ENCODE data around the gene INPP1.
"Not testable (repeated sequence)": the region's sequence is repeated elsewhere in the genome, so short reads cannot be mapped to it uniquely, and the experiment has no call there.

Gene INPP1

DNA sequence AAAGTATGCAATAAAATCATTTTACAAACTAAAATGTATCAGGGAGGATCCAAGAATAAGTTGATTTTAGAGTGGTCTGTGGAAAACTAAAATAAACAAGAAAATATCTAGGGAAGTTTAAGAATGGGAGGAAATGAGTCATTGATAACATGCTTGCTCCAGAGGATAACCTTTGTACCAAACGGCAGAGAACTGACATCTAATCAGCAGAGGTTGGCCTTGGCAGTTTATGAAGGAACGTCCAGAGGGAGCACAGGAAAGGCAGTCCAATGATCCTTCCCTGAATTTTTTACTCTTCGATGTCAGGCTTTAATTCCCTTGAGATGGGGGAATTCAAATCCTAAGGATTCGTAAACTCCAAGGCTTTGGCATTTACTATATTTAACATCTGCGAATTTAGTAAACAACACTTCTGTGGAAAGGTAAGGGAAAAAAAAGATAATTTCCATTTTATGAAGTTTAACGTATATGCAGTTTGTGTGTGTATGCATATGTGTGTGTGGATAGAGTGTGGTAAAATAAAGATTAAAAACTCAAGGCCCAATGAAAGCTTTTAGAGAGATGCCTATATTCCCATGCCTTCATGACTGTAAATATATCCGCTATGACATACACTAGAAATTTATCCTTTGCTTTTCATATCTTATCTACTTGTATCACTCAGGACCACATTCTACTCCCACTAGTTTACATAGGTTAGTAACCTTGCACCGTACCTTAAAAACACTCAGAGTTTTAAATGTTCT, 8.7 kb upstream of the INPP1 start:
- DNase-seq (ENCODE audit: low spot score), result no peak

DNA sequence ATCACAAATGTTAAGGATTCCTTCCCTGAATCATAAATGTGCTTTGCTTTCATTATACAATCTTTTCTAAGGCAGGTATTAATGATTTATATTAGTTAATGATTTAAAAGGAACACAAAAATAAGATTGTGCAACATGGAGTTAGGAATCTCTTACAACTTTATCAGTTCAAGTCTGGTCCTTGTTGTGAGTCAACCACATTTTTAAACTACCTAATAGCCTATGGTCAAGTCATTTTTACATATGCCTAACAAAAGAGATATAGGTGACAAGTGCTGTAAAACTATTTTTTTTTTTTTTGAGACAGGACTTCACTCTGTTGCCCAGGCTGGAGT, 8.2 kb upstream of the INPP1 start:
- no peak for DNase-seq (ENCODE audit: low spot score)

DNA sequence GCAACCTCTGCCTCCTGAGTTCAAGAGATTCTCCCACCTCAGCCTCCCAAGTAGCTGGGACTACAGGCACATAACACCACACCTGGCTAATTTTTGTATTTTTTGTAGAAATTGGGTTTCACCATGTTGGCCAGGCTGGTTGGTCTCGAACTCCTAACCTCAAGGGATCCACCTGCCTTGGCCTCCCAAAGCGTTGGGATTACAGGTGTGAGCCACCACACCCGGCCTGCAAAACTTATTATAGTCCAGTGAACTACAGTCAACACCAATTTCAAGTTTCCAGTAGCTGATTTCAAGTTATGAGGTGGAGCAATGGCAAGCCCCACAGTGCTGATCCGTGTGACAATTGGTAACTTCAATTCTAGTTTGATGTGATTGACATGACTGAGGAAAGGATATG, 7.8 kb upstream of the INPP1 start:
- DNase-seq (ENCODE audit: low spot score), result not testable (repeated sequence)

DNA sequence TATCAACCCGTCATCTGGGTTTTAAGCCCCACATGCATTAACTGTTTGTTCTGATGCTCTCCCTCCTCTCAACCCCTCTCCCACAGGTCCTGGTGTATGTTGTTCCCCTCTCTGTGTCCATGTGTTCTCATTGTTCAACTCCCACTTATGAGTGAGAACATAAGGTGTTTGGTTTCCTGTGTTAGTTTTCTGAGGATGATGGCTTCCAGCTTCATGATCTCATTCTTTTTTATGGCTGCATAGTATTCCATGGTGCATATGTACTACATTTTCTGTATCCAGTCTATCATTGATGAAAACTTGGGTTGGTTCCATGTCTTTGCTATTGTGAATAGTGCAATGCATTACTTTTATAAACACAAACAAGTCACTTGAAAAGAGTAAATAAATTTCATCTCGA, 7.0 kb upstream of the INPP1 start:
- DNase-seq (ENCODE audit: low spot score), result no peak

DNA sequence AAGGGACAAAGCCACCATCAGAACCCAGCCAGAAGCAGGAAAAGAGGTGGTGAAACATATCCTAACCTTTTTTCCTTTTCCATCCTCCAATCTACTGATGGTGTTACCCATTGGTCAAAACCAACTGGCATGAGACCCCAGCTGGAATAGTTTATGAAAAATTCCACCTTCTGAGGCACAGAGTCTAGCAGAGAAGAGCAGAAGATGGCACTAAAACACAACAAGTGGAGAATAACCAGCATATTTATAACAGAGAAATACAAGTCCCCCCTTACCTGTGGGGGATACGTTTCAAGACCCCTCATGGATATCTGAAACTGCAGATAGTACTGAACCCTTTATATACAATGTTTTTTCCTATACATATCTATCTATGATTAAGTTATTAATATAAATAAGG, 4.9 kb upstream of the INPP1 start:
- no peak for DNase-seq (ENCODE audit: low spot score)

DNA sequence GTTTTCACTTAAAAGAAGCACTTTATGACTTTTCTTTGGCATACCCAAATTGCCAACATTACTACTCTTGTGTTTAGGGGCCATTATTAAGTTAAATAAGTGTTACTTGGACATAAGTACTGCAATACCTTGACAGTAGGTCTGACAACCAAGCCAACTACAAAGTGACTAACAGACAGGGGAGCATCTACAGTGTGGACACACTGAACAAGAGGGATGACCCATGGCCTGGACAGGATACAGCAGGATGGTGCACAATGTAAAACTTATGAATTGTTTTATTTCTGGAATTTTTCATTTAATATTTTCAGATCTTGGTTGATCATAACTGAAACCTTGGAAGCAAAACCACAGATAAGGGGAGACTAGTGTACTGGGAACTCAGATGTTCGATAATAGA, 4.0 kb upstream of the INPP1 start:
- no peak for DNase-seq (ENCODE audit: low spot score)

DNA sequence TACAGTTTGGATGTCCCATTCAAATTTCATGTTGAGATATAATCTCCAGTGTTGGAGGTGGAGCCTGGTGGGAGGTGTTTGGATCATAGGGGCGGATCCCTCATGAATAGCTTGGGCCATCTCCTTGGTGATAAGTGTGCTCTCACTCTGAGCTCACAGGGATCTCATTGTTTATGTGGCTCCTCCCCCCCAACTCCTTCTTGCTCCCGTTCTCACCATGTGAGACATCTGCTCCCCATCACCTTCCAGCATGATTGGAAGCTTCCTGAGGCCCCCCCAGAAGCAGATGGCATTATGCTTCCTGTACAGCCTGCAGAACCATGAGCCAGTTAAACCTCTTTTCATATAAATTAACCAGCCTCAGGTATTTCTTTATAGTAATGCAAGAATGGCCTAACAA, 3.0 kb upstream of the INPP1 start:
- no peak for DNase-seq (ENCODE audit: low spot score)

DNA sequence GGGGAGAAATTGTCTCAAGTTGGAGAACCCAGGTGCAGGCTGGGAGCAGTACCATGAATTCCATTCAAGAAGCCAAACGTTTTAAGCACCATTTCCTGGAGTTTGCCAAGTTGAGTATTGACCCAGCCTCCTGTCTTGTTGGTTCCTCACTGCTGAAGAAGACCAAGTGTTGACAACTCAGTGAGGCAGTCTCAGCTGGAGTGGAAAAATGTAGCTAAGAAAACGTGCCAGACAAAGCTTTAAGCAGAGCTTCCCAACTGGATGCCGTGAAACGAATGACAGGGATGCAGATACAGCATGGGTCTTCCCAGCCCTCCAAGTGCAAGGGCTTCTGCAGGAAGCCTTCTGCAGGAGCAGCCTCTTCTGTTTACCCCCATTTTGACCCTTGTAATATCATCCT, 778 bp upstream of the INPP1 start:
- DNase-seq (ENCODE audit: low spot score), result no peak

DNA sequence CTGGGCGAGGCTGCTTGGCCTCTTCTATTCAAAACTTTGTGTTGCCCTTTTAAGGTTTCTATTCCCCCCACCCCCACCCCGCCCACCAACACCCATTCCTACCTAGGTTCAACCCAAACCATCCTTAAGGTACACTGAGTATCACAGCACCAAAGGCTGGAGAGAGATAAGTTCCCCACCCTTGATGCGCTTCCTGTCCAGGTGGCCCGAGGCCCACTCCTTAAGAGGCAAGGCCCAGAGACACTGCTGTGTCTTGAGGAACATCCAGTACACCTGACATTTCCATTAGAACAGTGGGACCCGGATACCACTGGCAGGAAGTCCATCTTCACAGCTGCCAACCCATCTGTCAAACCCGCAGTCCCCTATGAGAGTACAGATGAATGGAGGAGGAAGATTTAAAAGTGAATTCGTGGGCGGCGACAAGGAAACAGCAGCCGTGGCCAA, 277 bp upstream of the INPP1 start:
- DNase-seq (ENCODE audit: low spot score), result no peak

DNA sequence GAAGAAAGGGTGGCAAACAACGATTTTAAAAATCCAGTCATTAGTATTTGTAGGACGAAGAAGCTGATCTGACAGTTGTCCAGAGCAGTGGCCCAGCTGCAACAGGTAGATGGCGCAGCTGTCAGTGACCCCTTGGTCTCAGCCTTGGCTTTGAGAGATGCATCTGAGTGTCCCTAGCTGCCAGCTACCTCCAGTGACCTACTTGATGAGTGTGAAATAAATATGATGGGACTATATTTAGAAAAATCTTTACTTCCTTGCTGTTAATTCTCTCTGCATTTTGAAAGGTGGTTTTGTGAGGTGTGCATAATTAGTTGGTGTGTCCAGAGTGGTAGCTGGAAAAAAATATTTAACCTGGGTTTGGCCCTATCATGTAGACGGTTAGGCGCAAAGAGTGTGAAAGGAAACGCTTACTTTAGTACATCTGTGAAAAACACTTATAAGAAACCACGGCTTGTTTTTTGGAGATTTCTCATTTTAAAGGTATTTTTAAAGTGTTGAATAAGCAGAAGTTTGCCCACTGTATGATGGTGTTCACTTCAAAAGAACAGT, 963 bp downstream of the INPP1 start:
- no peak for DNase-seq (ENCODE audit: low spot score)

DNA sequence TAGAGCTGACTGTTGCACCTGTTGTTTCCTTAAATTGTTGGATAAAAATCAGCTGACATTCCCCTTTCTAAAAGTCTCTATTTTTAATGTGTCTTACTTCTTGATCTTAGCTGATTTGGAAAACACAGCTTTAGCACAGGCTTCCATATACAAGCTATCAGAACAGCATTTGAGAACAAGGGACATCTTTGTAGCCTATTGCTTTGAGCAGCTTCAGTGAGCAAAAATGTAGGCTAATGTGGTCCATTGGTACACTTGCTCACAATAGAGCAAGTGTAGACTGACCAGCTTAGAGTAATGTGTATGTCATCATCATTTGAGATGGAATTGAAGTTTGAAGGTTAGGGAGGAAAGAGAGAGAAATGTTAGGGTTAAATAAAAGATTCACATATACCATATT, 7.0 kb downstream of the INPP1 start:
- no peak for DNase-seq (ENCODE audit: low spot score)

DNA sequence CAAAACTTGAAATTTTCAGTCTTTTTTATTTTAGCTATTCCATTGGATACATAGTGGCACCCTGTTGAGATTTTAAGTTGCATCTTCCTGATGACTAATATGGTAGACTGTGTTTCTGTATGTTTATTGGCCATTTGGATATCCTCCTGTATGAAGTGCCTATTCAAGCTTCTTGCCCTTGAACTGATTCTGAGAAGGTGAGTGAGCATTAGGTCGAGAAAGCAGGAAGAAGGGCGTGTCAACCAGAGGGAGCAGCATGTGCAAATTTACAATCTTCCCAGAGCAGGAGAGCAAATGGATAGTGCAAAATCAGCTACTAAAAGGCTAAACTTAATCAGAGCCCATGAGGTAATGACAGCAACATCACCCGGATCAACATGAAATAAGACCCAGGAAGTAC, 8.6 kb downstream of the INPP1 start:
- no peak for DNase-seq (ENCODE audit: low spot score)

DNA sequence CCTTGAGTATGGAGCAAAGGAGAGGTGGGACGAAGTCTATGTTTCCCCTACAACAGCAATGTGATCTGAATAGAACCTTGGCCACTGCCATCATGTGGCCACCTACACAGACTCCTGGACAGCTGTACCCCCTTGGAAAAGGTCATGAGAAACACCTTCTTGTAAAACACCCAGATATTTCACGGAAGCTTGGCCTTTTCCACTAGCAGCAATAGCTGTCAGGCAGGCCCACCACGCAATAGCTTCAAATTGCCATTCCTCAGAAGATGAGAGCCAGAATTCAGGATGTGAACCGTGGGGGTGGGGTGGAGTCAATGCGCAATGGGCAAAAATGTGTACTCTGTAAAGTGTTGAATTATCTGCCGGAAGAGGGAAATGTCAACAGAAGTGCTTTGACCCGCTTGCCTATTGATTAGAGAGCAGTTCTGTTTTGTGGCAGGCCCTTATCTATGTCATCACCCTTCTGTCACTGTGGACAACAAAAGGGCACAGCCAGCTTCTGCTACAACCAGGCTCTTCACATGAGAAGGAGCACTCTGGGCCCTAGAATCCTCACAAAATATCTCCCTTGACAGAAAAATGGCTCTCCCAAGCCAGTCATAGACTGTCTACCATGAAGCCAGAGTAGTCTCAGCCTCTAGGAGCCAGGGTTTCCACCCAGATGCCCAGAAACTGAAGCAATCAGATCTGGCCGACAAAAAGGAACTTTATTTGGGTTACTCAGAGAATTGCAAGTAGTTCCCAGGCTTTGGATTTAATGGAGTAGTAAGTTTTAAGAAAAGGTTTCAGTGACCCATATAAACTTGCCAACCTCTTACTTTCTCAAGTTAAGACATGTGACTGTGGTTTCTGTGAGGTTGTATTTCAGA, 9.5 kb downstream of the INPP1 start:
- no peak for DNase-seq (ENCODE audit: low spot score)

DNA sequence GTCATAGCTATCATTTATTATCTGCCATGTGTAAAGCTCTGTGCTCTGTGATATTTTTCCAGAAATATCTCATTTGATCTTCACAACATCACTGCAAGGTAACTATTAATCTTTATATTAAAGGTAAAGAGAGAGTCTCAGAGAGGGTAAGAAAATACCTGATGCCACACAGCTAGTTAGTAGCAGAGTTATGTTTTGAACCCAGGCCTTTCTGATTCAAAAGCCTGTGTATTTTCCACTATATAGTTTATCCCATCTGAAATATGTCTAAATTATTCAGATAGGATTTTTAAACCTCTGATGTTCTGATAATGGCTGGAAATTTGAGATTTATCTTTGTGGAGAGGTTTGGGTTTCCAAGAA, 10.1 kb downstream of the INPP1 start:
- no peak for DNase-seq (ENCODE audit: low spot score)

DNA sequence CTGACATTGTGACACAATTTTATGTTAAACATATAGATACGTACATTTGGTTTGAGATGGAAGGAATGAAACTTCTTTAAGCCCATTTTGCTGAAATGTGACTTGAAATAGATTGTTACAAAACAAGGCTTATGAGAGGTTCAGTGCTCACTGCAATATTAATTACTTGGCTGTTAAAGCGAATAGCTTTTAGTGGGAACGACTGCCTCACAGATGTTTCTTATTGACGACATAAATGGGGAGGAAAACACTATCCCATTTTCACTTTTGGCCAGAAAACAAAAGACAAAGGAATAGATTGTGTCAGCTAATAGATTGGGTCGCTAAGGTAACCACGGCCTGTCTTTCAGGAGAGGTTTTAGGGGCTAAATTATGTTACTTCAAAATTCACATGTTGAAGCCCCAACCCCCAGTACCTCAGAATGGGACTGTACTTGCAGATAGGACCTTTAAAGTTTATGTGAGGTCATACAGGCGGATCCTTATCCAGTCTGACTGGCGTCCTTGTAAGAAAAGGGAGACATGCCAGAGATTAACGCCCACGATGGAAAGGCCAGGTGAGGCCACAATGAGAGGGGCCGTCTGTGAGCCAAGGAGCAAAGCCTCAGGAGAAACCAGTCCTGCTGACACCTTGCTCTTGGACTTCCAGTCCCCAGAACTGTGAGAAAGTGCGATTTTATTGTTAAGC, 10.8 kb downstream of the INPP1 start:
- DNase-seq (ENCODE audit: low spot score), result no peak

DNA sequence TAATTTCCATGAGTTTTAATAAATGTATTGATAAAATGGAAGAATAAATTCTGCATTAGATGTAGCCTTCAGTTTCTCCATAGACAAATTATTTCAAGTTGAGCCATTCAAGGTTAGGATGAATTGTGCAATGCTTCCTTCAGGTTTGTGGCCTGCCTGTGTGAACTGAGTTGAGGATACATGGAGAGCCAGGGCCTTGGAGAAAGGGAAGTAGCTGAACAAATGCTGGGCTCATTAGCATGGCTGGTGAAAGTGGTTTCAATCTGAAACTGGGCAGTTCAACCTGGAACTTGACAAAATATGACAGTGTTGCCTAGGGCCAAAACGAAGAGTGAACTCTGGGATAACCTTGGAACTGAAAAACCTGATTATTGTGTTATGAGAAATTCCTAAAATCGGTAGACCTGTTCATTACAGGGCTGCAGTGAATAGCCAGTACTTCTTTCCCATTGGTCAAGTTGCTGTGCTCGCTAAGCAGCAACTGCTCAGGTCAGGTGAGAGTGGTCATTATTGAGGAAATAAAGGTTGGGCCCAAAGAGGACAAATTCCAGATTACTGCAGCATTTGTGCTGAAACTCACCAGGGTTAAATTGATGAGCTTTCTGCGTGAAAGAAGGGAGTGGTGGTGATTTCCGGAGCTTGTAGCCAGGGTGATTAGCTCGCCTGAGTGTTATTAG, 12.7 kb downstream of the INPP1 start:
- no peak for DNase-seq (ENCODE audit: low spot score)

DNA sequence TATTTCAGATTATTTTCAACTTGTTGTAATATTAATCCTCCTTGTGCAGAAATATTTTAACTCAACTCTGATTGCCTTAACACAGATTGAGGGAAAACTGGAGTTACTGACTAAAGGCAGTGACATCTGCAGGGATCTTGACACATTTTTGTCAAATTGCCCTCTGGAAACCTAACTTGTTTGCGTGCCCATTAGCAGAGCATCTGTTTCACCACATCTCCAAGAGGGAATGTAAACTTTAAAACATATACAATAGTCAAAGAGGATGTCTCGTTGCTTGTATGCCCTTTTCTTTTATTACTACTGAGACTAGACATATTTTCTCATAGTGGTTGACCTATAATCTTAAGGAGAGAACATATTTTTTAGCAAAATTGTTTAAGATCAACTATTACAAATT, 14.2 kb downstream of the INPP1 start:
- DNase-seq (ENCODE audit: low spot score), result no peak

DNA sequence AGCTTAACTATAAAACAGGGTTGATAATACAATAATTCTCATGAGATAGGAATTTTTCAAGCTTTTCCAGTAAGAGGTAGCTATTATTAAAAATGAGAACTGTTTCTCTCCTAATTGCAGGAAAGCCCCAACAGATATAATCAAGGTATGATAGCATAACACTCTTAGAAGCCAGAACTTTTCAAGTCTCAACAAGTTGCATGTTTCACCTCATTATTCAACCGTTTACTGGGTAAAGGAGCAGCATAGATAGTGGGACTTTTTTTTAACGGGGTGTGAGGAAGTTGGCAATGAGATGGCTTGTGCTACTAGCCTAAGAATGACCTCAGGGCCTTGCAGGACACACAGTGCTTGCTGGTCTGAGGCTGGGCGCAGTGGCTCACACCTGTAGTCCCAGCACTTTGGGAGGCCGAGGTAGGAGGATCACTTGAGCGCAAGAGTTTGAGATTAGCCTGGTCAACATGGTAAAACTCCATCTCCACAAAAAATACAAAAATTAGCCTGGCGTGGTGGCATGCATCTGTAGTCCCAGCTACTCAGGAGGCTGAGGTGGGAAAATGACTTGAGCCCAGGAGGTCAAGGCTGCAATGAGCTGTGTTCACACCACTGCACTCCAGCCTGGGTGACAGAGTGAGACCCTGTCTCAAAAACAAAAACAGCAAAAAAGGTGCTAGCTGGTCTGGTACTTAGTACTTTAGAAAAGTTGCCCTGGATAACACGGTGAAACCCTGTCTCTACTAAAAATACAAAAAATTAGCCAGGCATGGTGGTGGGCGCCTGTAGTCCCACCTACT, 15.5 kb downstream of the INPP1 start:
- DNase-seq (ENCODE audit: low spot score), result not testable (repeated sequence)

DNA sequence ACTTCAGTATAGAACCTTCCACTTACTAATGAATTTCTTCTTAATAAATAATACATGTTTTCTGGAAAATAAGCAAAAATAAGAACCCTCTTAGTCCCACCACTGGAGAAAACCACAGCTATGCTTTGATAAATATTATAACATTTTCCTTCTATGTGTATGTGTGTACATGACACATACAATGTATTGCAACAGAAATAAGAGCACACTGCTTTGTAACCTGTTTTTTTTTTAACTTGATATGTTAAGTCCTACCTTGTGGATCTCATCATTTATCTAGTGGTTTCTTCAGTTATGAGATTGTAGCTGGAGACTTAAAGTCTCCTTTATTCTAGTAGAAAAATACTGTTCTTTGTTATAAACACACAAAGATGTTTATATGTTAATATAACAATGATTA, 17.2 kb downstream of the INPP1 start:
- no peak for DNase-seq (ENCODE audit: low spot score)

DNA sequence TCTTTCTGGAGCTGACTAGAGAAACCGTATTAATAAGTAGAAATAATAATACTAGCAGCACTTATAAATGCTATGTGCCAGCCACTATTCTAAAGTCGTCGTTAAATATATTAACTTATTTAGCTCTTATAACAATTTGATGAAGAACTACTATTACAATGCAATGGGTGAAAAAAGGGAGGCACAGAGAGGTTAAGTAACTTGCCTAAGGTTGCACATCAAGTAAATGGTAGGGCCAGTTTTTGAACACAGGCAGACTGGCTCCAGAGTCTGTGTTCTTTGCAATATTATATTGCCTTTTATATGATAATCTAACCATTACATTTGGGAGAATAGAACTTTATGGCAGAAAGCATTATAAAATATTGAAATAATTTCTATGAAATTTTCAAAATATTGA, 17.6 kb downstream of the INPP1 start:
- DNase-seq (ENCODE audit: low spot score), result no peak

DNA sequence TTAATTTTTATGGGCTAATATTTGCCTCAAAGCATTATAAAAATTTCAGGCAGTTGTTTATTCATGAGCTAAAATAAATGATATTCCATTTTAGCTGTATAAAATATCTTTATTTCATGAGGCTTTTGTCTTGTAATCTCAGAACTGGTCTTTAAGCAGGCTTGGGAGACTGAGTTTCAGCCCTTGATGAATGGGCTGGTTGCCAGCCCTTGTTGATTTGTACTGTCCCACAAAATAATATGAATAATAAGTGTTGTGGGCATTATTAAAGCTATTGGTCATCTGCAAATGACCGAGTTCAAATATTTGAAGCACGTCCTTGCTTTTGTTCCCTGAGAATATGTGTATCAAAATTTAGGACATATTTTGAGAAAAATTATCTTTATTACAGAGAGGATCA, 18.2 kb downstream of the INPP1 start:
- no peak for DNase-seq (ENCODE audit: low spot score)
